CD14-positive monocyte (primary cell): Measurements from ENCODE around the gene MOGAT2. TPM values are rescaled to one million over a fixed set of nuclear protein-coding genes. Genes with fewer than 3 reads are reported as not detected.

ENCODE experiments used
- DNase-seq, 3 donors: peaks; one replicate each; pipeline ENCODE4 v3.0.0-alpha.2; 2011 to 2022
- H2AFZ ChIP-seq: 2 replicates; pipeline ENCODE4 v1.6.0; 2012; ENCODE audit warnings: mild to moderate bottlenecking, low read depth, low read length, inconsistent platforms; ENCODE audit not compliant: insufficient read depth, poor library complexity, severe bottlenecking
- H3K27ac ChIP-seq, 2 donors: 1 replicate in 1 of 2; 2 replicates in 1 of 2; pipeline ENCODE4 v1.5.1; 2012 to 2013; ENCODE audit warnings: low read length in 2 of 2, control low read depth in 1 of 2, inconsistent platforms in 1 of 2, low read depth in 1 of 2, mild to moderate bottlenecking in 1 of 2
- H3K27me3 ChIP-seq, 2 donors: one replicate each; pipeline versions ENCODE4 v1.6.0 to v1.6.1; 2011 to 2013; ENCODE audit warnings: low read length in 2 of 2; ENCODE audit not compliant: control insufficient read depth in 2 of 2, insufficient read depth in 2 of 2
- H3K36me3 ChIP-seq, 2 donors: replicated peaks in 1 of 2; 1 replicate in 1 of 2; 2 replicates in 1 of 2; pipeline versions ENCODE4 v1.5.1 to v1.6.1; 2012 to 2013; ENCODE audit warnings: low read length in 2 of 2, control low read depth in 1 of 2, inconsistent platforms in 1 of 2, mild to moderate bottlenecking in 1 of 2; ENCODE audit not compliant: insufficient read depth in 2 of 2, control insufficient read depth in 1 of 2
- H3K4me1 ChIP-seq, 2 donors: 1 replicate in 1 of 2; 2 replicates in 1 of 2; pipeline versions ENCODE4 v1.5.1 to v1.6.1; 2012 to 2013; ENCODE audit warnings: low read length in 2 of 2, control low read depth in 1 of 2, inconsistent platforms in 1 of 2, mild to moderate bottlenecking in 1 of 2, moderate library complexity in 1 of 2; ENCODE audit not compliant: insufficient read depth in 2 of 2, control insufficient read depth in 1 of 2
- H3K4me2 ChIP-seq: replicated peaks from 2 replicates; pipeline ENCODE3; 2012; ENCODE audit warnings: low read length, moderate library complexity, mild to moderate bottlenecking; ENCODE audit not compliant: poor library complexity, severe bottlenecking; ENCODE audit errors: extremely low read depth
- H3K4me3 ChIP-seq, 3 experiments: fragments of 200-600 bp in 1 of 3; sonication (generic) in 1 of 3; replicated peaks in 1 of 3; 1 replicate in 2 of 3; 2 replicates in 1 of 3; pipeline ENCODE4 v1.5.1; 2011 to 2013; ENCODE audit warnings: low read length in 3 of 3, mild to moderate bottlenecking in 3 of 3, control low read depth in 2 of 3, low read depth in 2 of 3, inconsistent platforms in 1 of 3, moderate library complexity in 1 of 3
- H3K79me2 ChIP-seq: 2 replicates; pipeline ENCODE4 v1.6.0; 2012; ENCODE audit warnings: mild to moderate bottlenecking, control low read depth, inconsistent platforms, low read length, moderate library complexity; ENCODE audit not compliant: insufficient read depth
- H3K9ac ChIP-seq: 2 replicates; pipeline ENCODE4 v1.6.0; 2017; ENCODE audit warnings: low read length, mild to moderate bottlenecking; ENCODE audit not compliant: insufficient read depth, poor library complexity, severe bottlenecking
- H3K9me3 ChIP-seq, 2 donors: replicated peaks in 1 of 2; 1 replicate in 1 of 2; 2 replicates in 1 of 2; pipeline versions ENCODE4 v1.5.1 to v1.6.1; 2012 to 2013; ENCODE audit warnings: low read length in 2 of 2, control low read depth in 1 of 2; ENCODE audit not compliant: control insufficient read depth in 1 of 2, insufficient read depth in 1 of 2
- H4K20me1 ChIP-seq: 2 replicates; pipeline ENCODE4 v1.6.0; 2012; ENCODE audit warnings: mild to moderate bottlenecking, low read length, control low read depth, moderate library complexity; ENCODE audit not compliant: insufficient read depth
- H3K27ac Mint-ChIP-seq, 7 donors: one replicate each; pipeline ENCODE4 v1.8.0; 2020; ENCODE audit warnings: mild to moderate bottlenecking in 7 of 7, mixed read lengths in 7 of 7, moderate library complexity in 6 of 7, inconsistent platforms in 2 of 7
- H3K27me3 Mint-ChIP-seq, 3 donors: one replicate each; pipeline ENCODE4 v1.8.0; 2021 to 2022; ENCODE audit warnings: low read depth in 3 of 3, mild to moderate bottlenecking in 3 of 3, mixed read lengths in 3 of 3, moderate library complexity in 3 of 3, inconsistent platforms in 1 of 3
- H3K36me3 Mint-ChIP-seq, 2 donors: one replicate each; pipeline ENCODE4 v1.8.0; 2020; ENCODE audit warnings: mixed read lengths in 2 of 2, inconsistent platforms in 1 of 2, mild to moderate bottlenecking in 1 of 2
- H3K4me1 Mint-ChIP-seq: one replicate; pipeline ENCODE4 v1.8.0; 2020; ENCODE audit warnings: mild to moderate bottlenecking, mixed read lengths
- H3K4me3 Mint-ChIP-seq, 2 donors: one replicate each; pipeline ENCODE4 v1.8.0; 2020; ENCODE audit warnings: mild to moderate bottlenecking in 2 of 2, mixed read lengths in 2 of 2, moderate library complexity in 1 of 2
- H3K9me3 Mint-ChIP-seq, 7 donors: one replicate each; pipeline ENCODE4 v1.8.0; 2020 to 2022; ENCODE audit warnings: mixed read lengths in 7 of 7, mild to moderate bottlenecking in 6 of 7, moderate library complexity in 6 of 7, inconsistent platforms in 2 of 7
- WGBS: methylation state at CpG from one replicate; pipeline ENCODE4 v1.1.5; 2013; ENCODE audit warnings: missing lambda C conversion rate; ENCODE audit not compliant: insufficient coverage; 5-methylcytosine and 5-hydroxymethylcytosine counted together
- intact Hi-C, 2 donors: fragments of 100-400 bp; cut with micrococcal nuclease; formaldehyde crosslinking; loops; one replicate each; pipeline versions ENCODE4 v1.15.0 to v1.15.1; 2023
- polyA plus RNA-seq, 3 donors: library from polyadenylated mRNA; depleted of rRNA in 1 of 3; unstranded in 2 of 3; stranded (reverse) in 1 of 3; fragments of 300-500 nt in 2 of 3; fragments of >200 nt in 1 of 3; fragmentation: Illumina TruSeq in 2 of 3; gene quantifications; 1 replicate in 2 of 3; 2 replicates in 1 of 3; pipeline ENCODE4 v1.2.3, GENCODE V29; 2012 to 2021
- TF ChIP-seq, protein P1 (sequence below): fragments of 200-600 bp; IDR thresholded peaks from one replicate; pipeline ENCODE4 v1.8.0; 2022; ENCODE audit warnings: antibody characterized with exemption, mild to moderate bottlenecking

The MOGAT2 gene
- polyA plus RNA-seq, 3 donors = not detected

DNA sequence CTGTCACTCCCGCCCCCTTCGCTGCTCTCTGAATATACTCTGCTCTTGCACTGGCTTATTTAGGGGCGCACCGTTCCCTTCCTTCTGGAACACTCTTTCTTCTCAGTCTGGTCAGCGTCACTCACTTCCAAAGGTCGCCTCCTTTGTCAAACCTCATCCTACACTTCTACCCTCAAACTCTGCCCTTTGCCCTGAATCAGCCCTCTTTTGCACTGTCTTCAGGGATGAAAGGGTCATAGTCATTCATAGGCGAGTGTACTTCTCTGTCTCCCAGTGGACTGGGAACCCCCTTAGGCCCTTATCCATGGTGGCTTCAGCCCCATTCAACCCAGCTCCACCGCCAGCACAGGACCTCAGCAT is 15.4 kb downstream of the MOGAT2 start:
- Histone ChIP-seq H3K4me3 (no peak overlapping the region), H3K27me3 (no peaks in the 10 kb centered on the region), H3K27ac (no peak overlapping the region), H3K4me2 (no peak overlapping the region), H3K36me3 (no peaks in the 10 kb centered on the region), H3K9me3 (no peaks in the 10 kb centered on the region), H2AFZ (no peak overlapping the region), H3K4me1 (no peaks in the 10 kb centered on the region), H3K79me2 (no peaks in the 10 kb centered on the region), H3K9ac (no peak overlapping the region), H4K20me1 (no peaks in the 10 kb centered on the region)
- no peaks in the 10 kb centered on the region for H3K36me3 Mint-ChIP-seq
- TF ChIP-seq, protein P1, sequence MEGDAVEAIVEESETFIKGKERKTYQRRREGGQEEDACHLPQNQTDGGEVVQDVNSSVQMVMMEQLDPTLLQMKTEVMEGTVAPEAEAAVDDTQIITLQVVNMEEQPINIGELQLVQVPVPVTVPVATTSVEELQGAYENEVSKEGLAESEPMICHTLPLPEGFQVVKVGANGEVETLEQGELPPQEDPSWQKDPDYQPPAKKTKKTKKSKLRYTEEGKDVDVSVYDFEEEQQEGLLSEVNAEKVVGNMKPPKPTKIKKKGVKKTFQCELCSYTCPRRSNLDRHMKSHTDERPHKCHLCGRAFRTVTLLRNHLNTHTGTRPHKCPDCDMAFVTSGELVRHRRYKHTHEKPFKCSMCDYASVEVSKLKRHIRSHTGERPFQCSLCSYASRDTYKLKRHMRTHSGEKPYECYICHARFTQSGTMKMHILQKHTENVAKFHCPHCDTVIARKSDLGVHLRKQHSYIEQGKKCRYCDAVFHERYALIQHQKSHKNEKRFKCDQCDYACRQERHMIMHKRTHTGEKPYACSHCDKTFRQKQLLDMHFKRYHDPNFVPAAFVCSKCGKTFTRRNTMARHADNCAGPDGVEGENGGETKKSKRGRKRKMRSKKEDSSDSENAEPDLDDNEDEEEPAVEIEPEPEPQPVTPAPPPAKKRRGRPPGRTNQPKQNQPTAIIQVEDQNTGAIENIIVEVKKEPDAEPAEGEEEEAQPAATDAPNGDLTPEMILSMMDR = no peak
- WGBS = 98% methylated on average over 6 of the region's 8 CpGs
- H3K27ac Mint-ChIP-seq = no peak overlapping the region
- no peak overlapping the region for H3K4me3 Mint-ChIP-seq
- peaks cover 0 to 2% (median 0%) of the 10 kb centered on the region in 7 donors for H3K9me3 Mint-ChIP-seq
- no peak for DNase-seq
- peaks cover 2 to 5% (median 4%) of the 10 kb centered on the region in 3 donors for H3K27me3 Mint-ChIP-seq
- intact Hi-C loops = loop anchor here in 1 of 2 donors (10.0 kb wide), 1 partner anchor 52 kb away; no protein-coding TSS in a partner anchor
- H3K4me1 Mint-ChIP-seq = no peaks in the 10 kb centered on the region

DNA sequence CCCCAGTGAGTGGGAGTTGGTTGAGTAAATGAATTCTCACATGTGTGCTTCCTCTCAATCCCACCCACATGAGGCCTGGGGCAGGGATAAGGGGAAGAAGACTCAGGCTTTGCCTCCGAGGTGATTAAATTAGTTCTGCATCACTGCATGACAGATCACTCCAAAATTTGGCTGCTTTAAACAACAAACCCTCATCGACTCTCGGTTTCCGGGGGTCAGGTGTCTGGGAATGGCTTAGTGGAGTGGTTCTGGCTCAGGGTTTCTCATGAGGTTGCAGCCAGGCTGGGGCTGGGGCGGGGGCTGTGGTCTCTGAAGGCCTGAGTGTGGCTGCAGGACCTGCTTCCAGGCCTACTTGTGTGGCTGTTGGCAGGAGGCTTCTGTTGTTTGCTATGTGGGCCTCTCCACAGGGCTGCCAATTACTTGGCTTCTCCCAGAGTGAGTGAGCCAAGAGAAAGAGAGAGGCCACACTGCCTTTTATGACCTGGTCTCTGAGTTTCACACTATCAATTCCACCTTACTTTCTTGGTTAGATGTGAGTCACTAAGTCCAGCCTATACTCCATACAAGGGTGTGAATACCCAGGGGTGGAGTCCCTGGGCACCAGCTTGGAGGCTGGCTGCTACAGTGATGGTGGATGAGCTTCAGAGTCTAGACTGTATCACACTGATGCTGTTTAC is 15.9 kb downstream of the MOGAT2 start:
- H3K9me3 ChIP-seq = no peaks in the 10 kb centered on the region
- H3K4me2 ChIP-seq = no peak overlapping the region
- no peaks in the 10 kb centered on the region for H3K79me2 ChIP-seq
- Mint-ChIP-seq H3K27me3 (peaks cover 2 to 5% (median 4%) of the 10 kb centered on the region in 3 donors), H3K27ac (no peak overlapping the region), H3K4me1 (no peaks in the 10 kb centered on the region), H3K36me3 (no peaks in the 10 kb centered on the region), H3K4me3 (no peak overlapping the region), H3K9me3 (peaks cover 0 to 2% (median 0%) of the 10 kb centered on the region in 7 donors)
- intact Hi-C loops = loop anchor here in 1 of 2 donors (10.0 kb wide), 1 partner anchor 51 kb away; no protein-coding TSS in a partner anchor
- 90% methylated on average over 5 of the region's 5 CpGs for WGBS
- no peaks in the 10 kb centered on the region for H3K27me3 ChIP-seq
- no peak overlapping the region for H3K4me3 ChIP-seq
- no peak overlapping the region for H3K9ac ChIP-seq
- H3K27ac ChIP-seq = no peak overlapping the region
- no peaks in the 10 kb centered on the region for H3K4me1 ChIP-seq
- no peak for DNase-seq
- H4K20me1 ChIP-seq = no peaks in the 10 kb centered on the region
- H3K36me3 ChIP-seq = no peaks in the 10 kb centered on the region
- TF ChIP-seq, protein P1 = no peak
- H2AFZ ChIP-seq = no peak overlapping the region
